Peyer's patch (tissue), 4 donors: ENCODE data around the gene PNCK.

Experiments
- CTCF ChIP-seq, 6 experiments: fragments of 450-650 bp in 4 of 6; fragments of 200-600 bp in 2 of 6; sonication (generic) in 1 of 6; IDR thresholded peaks; one replicate each; pipeline ENCODE4 v1.5.1; 2017 to 2019; ENCODE audit warnings: antibody characterized with exemption in 6 of 6, mild to moderate bottlenecking in 3 of 6, moderate library complexity in 1 of 6
- POLR2A ChIP-seq, 2 donors: fragments of 450-650 bp; IDR thresholded peaks; one replicate each; pipeline ENCODE4 v1.5.1; 2017; ENCODE audit warnings: antibody characterized with exemption in 2 of 2, mild to moderate bottlenecking in 2 of 2, moderate library complexity in 2 of 2

- TF ChIP-seq CTCF (IDR thresholded peaks at IDR 0.05), result no peak
- TF ChIP-seq POLR2A (IDR thresholded peaks at IDR 0.05), result no peak
Measured at GRCh38 chrX:153696100-153696499, 22.5 kb upstream of the PNCK start.
